ENCODE results near the gene XPO6.

GRCh38 chr16:28211758-28212531 is at the start of gene XPO6:
- no peak for TF ChIP-seq CTCF (IDR thresholded peaks at IDR 0.05)
- peak; percentile 58 to 76 for TF ChIP-seq POLR2A (IDR thresholded peaks at IDR 0.05)
